ENCODE results near the gene PIK3AP1.

DNA sequence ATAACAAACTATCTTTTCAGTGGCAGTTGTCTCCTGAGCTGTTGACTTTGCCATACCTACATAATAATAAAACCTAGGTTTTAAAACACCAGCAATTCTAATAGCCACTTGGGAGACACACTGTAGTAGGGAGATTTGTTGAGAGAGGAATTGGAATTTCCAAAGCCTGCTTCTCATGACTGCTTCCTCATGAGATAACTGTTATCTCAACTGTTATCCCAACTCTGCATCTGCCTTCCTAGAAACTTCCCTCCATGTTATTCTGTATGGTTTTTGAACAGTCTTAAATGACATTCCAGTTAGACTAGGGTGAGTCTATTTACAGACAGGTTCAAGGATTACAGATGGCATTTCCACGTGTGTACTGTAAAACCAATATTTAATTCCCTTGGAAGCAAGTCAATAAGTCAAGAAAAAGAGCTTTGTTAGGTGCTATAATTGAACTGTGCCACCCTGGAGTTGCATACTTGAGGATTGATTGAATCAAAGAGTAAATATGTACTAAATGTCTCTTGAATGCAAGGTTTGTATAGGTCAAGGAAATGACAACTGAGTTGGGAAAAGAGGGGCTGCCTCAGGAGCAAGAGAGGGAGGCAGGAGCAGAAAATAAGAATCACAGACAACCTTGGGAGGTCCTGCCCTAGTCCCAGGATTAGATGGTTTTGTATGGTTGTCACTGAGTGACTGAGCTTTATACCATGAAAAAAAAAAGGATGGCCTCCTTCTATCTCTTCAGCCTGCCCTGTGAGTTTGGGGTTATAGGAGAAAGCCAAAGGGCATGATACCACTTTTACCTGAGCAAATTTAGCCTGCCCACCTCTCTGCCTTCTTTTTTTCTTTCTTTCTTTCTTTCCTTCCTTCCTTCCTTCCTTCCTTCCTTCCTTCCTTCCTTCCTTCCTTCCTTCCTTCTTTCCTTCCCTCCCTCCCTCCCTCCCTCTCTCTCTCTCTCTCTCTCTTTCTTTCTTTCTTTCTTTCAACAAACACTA, 123.6 kb downstream of the PIK3AP1 start:
- TF ChIP-seq POLR2A (IDR thresholded peaks at IDR 0.05), result no peak
- TF ChIP-seq, protein P1, sequence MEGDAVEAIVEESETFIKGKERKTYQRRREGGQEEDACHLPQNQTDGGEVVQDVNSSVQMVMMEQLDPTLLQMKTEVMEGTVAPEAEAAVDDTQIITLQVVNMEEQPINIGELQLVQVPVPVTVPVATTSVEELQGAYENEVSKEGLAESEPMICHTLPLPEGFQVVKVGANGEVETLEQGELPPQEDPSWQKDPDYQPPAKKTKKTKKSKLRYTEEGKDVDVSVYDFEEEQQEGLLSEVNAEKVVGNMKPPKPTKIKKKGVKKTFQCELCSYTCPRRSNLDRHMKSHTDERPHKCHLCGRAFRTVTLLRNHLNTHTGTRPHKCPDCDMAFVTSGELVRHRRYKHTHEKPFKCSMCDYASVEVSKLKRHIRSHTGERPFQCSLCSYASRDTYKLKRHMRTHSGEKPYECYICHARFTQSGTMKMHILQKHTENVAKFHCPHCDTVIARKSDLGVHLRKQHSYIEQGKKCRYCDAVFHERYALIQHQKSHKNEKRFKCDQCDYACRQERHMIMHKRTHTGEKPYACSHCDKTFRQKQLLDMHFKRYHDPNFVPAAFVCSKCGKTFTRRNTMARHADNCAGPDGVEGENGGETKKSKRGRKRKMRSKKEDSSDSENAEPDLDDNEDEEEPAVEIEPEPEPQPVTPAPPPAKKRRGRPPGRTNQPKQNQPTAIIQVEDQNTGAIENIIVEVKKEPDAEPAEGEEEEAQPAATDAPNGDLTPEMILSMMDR (IDR thresholded peaks at IDR 0.05), result no peak

All from upper lobe of left lung (tissue), 4 donors.